ENCODE data around the gene FIS1. TPM values are rescaled to one million over a fixed set of nuclear protein-coding genes. Genes with fewer than 3 reads are reported as not detected.

The FIS1 gene
- total RNA-seq, 4 donors from 2014 or later, result 319 to 467 (median 364) TPM

- Histone ChIP-seq H3K27ac (no peak overlapping the region), H3K9me3 (no peaks in the 10 kb centered on the region), H3K4me3 (no peak overlapping the region), H3K27me3 (peaks cover 9 to 11% (median 11%) of the 10 kb centered on the region in 3 donors), H3K4me1 (no peaks in the 10 kb centered on the region), H3K36me3 (no peaks in the 10 kb centered on the region)
- no peak for TF ChIP-seq POLR2A (IDR thresholded peaks at IDR 0.05)
- no peak for TF ChIP-seq CTCF (IDR thresholded peaks at IDR 0.05 in 4 of 5, conservative IDR thresholded peaks at IDR 0.05 in 1 of 5)
- in situ Hi-C loops (cut with MboI; ENCODE audit: low sequenced_read_pairs in 4 of 4), result loop anchor here in 2 of 4 donors (10.0 kb wide), 2 partner anchors 84 to 134 kb away; no protein-coding TSS in a partner anchor
- intact Hi-C loops (cut with DNase I; ENCODE audit: low total_unique reads), result no loop called here
- ATAC-seq, result no peak
- DNase-seq, result no peak
Observed at GRCh38 chr7:101278461-101279292, 33.8 kb upstream of the FIS1 start.

- intact Hi-C loops (cut with DNase I; ENCODE audit: low total_unique reads), result no loop called here
Observed at GRCh38 chr7:101277155-101277554, 32.3 kb upstream of the FIS1 start.

GRCh38 chr7:101273206-101273605, 28.3 kb upstream of the FIS1 start:
- no peaks in the 10 kb centered on the region for H3K36me3 ChIP-seq
- intact Hi-C loops (cut with DNase I; ENCODE audit: low total_unique reads) (no loop called here), in situ Hi-C loops (cut with MboI; ENCODE audit: low sequenced_read_pairs in 4 of 4) (loop anchor here in 2 of 4 donors (10.0 kb wide), 2 partner anchors 78 to 128 kb away; no protein-coding TSS in a partner anchor)
- TF ChIP-seq CTCF (IDR thresholded peaks at IDR 0.05 in 4 of 5, conservative IDR thresholded peaks at IDR 0.05 in 1 of 5) (no peak), POLR2A (IDR thresholded peaks at IDR 0.05) (no peak)
- H3K27ac ChIP-seq, result no peak overlapping the region
- peaks cover 10 to 29% (median 29%) of the 10 kb centered on the region in 3 donors for H3K27me3 ChIP-seq
- no peak overlapping the region for H3K4me3 ChIP-seq
- DNase-seq (no peak), ATAC-seq (no peak)
- H3K9me3 ChIP-seq, result no peaks in the 10 kb centered on the region
- H3K4me1 ChIP-seq, result no peaks in the 10 kb centered on the region

More at GRCh38 chr7:101277155-101277554, 32.3 kb upstream of the FIS1 start:
- Histone ChIP-seq H3K36me3 (no peaks in the 10 kb centered on the region), H3K4me3 (no peak overlapping the region), H3K9me3 (no peaks in the 10 kb centered on the region), H3K27ac (no peak overlapping the region), H3K27me3 (peaks cover 9 to 23% (median 16%) of the 10 kb centered on the region in 3 donors), H3K4me1 (no peaks in the 10 kb centered on the region)
- ATAC-seq (no peak), DNase-seq (no peak)
- TF ChIP-seq CTCF (IDR thresholded peaks at IDR 0.05 in 4 of 5, conservative IDR thresholded peaks at IDR 0.05 in 1 of 5) (no peak), POLR2A (IDR thresholded peaks at IDR 0.05) (no peak)
- in situ Hi-C loops (cut with MboI; ENCODE audit: low sequenced_read_pairs in 4 of 4), result loop anchor here in 2 of 4 donors (10.0 kb wide), 2 partner anchors 82 to 132 kb away; no protein-coding TSS in a partner anchor

- Histone ChIP-seq H3K27ac (no peak overlapping the region), H3K4me1 (no peaks in the 10 kb centered on the region), H3K27me3 (peaks cover 5 to 24% (median 22%) of the 10 kb centered on the region in 3 donors), H3K4me3 (no peak overlapping the region), H3K9me3 (no peaks in the 10 kb centered on the region), H3K36me3 (no peaks in the 10 kb centered on the region)
- no peak for DNase-seq
- intact Hi-C loops (cut with DNase I; ENCODE audit: low total_unique reads) (no loop called here), in situ Hi-C loops (cut with MboI; ENCODE audit: low sequenced_read_pairs in 4 of 4) (loop anchor here in 2 of 4 donors (10.0 kb wide), 2 partner anchors 76 to 126 kb away; no protein-coding TSS in a partner anchor)
- no peak for ATAC-seq
- TF ChIP-seq POLR2A (IDR thresholded peaks at IDR 0.05) (no peak), CTCF (IDR thresholded peaks at IDR 0.05 in 4 of 5, conservative IDR thresholded peaks at IDR 0.05 in 1 of 5) (no peak)
Observed at GRCh38 chr7:101271021-101271420, 26.1 kb upstream of the FIS1 start.

Data from gastrocnemius medialis (tissue), 4 donors.